GM12878 (cell line): ENCODE results near the gene PDE4DIP.
"Not testable (repeated sequence)": the region's sequence is repeated elsewhere in the genome, so short reads cannot be mapped to it uniquely, and the experiment has no call there.

Source experiments
- CBFB ChIP-seq: IDR thresholded peaks from 2 replicates; pipeline ENCODE4 v1.6.1; 2016; ENCODE audit warnings: antibody characterized with exemption, low read depth
- CHD2 ChIP-seq: IDR thresholded peaks from 2 replicates; pipeline ENCODE4 v1.6.1; 2011; ENCODE audit warnings: low read depth, low read length, improper control_type of control experiment, borderline replicate concordance
- EZH2 ChIP-seq: IDR thresholded peaks from 2 replicates; pipeline ENCODE4 v1.6.1; 2012; ENCODE audit warnings: low read depth, mild to moderate bottlenecking, control low read depth, inconsistent platforms, low read length, borderline replicate concordance; ENCODE audit not compliant: control insufficient read depth
- NR2C2 ChIP-seq: IDR thresholded peaks from 2 replicates; pipeline ENCODE4 v1.6.1; 2011; ENCODE audit warnings: borderline replicate concordance, low read depth; ENCODE audit not compliant: control insufficient read depth, insufficient read length
- PKNOX1 ChIP-seq: fragments of 450-650 bp; IDR thresholded peaks from 2 replicates; pipeline ENCODE4 v1.6.1; 2016; ENCODE audit warnings: mild to moderate bottlenecking
- TAF1 ChIP-seq: IDR thresholded peaks from 2 replicates; pipeline ENCODE4 v1.6.1; 2011; ENCODE audit warnings: mild to moderate bottlenecking, low read depth, low read length, borderline replicate concordance

DNA sequence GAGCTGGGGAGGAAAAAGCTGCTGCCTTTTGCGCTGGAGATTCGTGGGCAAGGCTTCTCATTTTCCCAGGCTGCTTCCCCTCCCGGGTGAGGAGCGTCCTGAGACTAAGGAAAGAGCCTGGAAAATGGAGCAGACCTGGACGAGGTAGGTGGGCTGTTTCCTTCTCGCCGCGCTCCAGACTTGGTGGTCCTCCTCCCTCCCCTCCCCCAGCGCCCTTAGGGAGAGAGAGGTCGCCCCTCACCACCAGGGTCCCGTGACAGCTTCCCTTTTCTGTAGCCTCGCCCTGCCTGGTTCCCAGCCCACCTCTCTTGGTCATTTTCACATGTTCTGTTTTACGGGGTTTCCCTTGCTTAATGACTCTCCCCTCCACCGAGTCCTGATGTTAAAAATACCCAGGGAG is 423 bp downstream of the PDE4DIP start:
- TF ChIP-seq EZH2, NR2C2, PKNOX1, TAF1, CHD2, CBFB: not testable (repeated sequence)
